Measurements from ENCODE around the gene CAMK4.

GRCh38 chr5:111215971-111216370, 8.2 kb upstream of the CAMK4 start:
- TF ChIP-seq CTCF (IDR thresholded peaks at IDR 0.05) (no peak), EP300 (IDR thresholded peaks at IDR 0.05; ENCODE audit: low read depth) (no peak), POLR2AphosphoS5 (IDR thresholded peaks at IDR 0.05) (no peak), POLR2A (IDR thresholded peaks at IDR 0.05) (no peak)

Data from transverse colon (tissue), 4 donors.